ENCODE results near the gene REEP5. TPM values are rescaled to one million over a fixed set of nuclear protein-coding genes. Genes with fewer than 3 reads are reported as not detected.
"Not testable (repeated sequence)": the region's sequence is repeated elsewhere in the genome, so short reads cannot be mapped to it uniquely, and the experiment has no call there.

REEP5 gene
- 25.8 and 28.6 TPM in 2 replicates for total RNA-seq
- long read RNA-seq, transcript REEP5-202 (5 exons, 3,326 nt), result major isoform, 153 of 170 reads
- long read RNA-seq, partial matches to known transcripts, result 6 of 170 reads
- long read RNA-seq, other reads (novel, unspliced or antisense), result 10 of 170 reads

DNA sequence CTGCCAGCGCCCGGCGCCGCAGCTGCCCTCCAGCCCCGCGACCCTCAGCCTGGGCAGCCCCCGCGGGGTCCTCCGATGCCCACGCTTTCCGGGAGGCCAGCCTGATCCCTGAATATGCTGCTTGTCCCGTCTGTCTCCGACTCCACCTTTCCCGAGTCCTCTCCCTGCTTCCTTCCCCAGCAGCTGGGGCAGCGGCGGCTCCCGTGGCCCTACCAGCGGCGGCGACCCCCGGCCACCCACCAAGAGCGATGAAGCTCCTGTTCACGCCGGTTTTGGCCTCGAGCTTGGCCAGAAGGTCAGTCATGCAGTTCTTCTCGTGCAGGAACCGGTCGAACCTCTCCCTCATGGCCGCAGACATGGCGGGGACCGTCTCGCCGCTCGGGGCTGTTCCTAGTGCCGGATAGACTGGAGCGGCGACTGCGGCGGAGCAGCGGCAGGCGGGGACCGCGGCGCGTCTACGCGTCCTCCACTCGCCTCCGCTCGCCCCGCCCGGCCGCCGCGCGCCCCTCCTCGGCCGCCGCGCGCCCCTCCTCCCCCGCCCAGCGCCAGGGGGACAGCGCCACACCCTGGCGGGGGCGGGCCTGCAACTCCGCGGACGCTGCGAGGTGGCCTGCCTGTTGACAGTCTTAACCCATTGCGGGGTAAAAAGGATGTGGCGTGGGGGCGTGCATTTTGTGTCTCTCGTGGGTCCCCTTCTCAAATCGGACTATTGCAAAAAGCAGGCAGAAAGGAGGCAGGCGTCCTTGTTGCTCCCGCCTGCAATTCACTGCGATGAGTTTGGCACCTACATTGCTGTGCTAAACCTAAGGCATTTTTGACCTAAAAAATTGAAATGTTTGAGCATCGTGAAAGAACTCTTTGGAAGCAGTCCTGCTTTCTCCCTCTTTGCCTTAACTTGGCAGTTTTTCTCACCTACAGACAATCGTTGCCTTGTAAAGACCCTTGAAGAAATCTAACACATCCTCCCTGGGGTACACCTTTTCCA is at the start of gene REEP5:
Gene REEP5, minus strand, starts transcription at position 395 of the 985 bp plus-strand sequence. Its CDS starts 37 bp downstream, at position 358.
- H3K9me3 Mint-ChIP-seq, result no peaks in the 10 kb centered on the region

DNA sequence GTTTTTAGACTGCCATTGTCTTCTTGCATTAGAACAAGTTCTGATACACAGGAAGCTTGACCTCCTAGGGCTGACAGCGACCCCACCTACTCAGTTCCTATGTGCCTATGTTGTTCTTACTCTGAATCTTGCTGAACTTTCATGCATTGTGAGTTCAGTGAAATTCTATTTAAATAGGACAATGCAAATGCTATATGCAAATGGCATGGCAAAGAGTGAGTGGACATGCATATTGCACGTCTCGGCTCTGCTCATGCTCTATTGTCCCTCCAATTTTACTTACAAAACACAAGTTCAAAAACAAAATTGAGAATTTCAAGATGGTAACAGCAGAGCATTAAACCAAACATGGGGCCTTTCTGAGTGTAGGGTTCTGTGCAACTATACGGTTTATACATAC is 49.2 kb upstream of the REEP5 start:
- Mint-ChIP-seq H3K27me3 (ENCODE audit: low read depth) (no peaks in the 10 kb centered on the region), H3K9me3 (no peaks in the 10 kb centered on the region), H3K27ac (ENCODE audit: unreplicated experiment) (no peak overlapping the region), H3K4me3 (no peak overlapping the region), H3K4me1 (peaks cover 24% of the 10 kb centered on the region), H3K36me3 (ENCODE audit: low read depth) (no peaks in the 10 kb centered on the region)
- DNase-seq (ENCODE audit: low read depth, low spot score), result no peak
- TF ChIP-seq, protein P1, sequence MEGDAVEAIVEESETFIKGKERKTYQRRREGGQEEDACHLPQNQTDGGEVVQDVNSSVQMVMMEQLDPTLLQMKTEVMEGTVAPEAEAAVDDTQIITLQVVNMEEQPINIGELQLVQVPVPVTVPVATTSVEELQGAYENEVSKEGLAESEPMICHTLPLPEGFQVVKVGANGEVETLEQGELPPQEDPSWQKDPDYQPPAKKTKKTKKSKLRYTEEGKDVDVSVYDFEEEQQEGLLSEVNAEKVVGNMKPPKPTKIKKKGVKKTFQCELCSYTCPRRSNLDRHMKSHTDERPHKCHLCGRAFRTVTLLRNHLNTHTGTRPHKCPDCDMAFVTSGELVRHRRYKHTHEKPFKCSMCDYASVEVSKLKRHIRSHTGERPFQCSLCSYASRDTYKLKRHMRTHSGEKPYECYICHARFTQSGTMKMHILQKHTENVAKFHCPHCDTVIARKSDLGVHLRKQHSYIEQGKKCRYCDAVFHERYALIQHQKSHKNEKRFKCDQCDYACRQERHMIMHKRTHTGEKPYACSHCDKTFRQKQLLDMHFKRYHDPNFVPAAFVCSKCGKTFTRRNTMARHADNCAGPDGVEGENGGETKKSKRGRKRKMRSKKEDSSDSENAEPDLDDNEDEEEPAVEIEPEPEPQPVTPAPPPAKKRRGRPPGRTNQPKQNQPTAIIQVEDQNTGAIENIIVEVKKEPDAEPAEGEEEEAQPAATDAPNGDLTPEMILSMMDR (conservative IDR thresholded peaks at IDR 0.05), result no peak

More for the DNA sequence above, at the start of gene REEP5:
- peaks cover 9% of the 10 kb centered on the region for H3K27me3 Mint-ChIP-seq (ENCODE audit: low read depth)
- peaks cover 22% of the 10 kb centered on the region for H3K4me1 Mint-ChIP-seq
- DNase-seq (ENCODE audit: low read depth, low spot score), result peak; percentile 75
- H3K36me3 Mint-ChIP-seq (ENCODE audit: low read depth), result peaks cover 11% of the 10 kb centered on the region
- peak within 1 kb of the TSS; percentile 96 for H3K27ac Mint-ChIP-seq (ENCODE audit: unreplicated experiment)
- H3K4me3 Mint-ChIP-seq, result peak within 1 kb of the TSS; percentile 98
- TF ChIP-seq, protein P1 (conservative IDR thresholded peaks at IDR 0.05), result peak; percentile 78

DNA sequence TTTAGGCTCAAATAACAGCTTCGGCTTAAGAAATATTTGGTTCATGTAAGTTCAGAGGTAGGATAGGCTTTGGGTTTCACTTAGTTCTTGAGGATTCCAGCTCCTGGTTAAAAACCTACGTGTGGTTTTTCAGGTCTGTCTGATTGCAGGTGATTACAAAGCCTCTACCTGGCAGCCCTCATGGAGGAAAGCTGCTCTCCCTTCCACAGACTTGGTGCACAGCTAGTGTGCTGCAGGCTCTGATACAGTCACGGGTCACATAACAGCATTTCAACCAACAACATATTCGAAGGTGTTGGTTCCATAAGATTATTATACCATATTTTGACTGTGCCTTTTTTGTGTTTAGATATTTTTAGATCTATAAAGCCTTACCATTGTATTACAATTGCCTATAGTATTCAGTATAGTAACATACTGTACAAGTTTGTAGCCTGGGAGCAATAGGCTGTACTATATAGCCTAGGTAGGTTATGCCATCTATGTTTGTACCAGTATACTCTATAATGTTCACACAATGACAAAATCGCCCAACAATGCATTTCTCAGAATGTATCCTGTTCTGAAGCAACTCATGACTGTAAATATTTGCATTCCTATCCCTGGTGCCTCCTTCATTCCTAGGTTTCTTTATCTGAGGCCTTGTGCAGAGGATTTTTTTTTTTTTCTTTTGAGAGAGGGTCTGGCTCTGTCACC is 46.5 kb upstream of the REEP5 start:
- H3K4me3 Mint-ChIP-seq, result no peak overlapping the region
- peaks cover 13% of the 10 kb centered on the region for H3K4me1 Mint-ChIP-seq
- DNase-seq (ENCODE audit: low read depth, low spot score), result no peak
- no peaks in the 10 kb centered on the region for H3K9me3 Mint-ChIP-seq
- H3K36me3 Mint-ChIP-seq (ENCODE audit: low read depth), result no peaks in the 10 kb centered on the region
- H3K27ac Mint-ChIP-seq (ENCODE audit: unreplicated experiment), result no peak overlapping the region
- H3K27me3 Mint-ChIP-seq (ENCODE audit: low read depth), result no peaks in the 10 kb centered on the region
- TF ChIP-seq, protein P1 (conservative IDR thresholded peaks at IDR 0.05), result no peak

DNA sequence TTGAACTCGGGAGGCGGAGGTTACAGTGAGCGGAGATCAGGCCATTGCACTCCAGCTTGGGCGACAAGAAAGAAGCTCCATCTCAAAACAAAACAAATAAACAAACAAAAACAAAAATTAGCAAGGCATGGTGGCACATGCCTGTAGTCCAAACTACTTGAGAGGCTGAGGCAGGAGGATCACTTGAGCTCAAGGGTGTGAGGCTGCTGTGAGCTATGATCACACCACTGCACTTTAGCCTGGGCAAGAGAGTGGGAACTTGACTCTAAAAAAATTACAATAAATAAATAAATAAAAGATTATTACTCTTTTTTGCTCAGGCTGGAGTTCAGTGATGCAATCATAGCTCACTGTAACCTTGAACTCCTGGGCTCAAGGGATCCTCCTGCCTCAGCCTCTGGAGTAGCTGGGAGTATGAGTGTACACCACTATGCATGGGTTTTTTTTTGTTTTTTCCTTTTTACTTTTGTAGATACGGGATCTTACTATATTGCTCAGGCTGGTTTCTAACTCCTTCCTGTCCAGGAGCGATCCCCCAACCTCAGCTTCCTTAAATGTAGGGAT is 45.6 kb upstream of the REEP5 start:
- H3K36me3 Mint-ChIP-seq (ENCODE audit: low read depth), result no peaks in the 10 kb centered on the region
- peaks cover 13% of the 10 kb centered on the region for H3K4me1 Mint-ChIP-seq
- no peak for DNase-seq (ENCODE audit: low read depth, low spot score)
- TF ChIP-seq, protein P1 (conservative IDR thresholded peaks at IDR 0.05), result no peak
- no peak overlapping the region for H3K4me3 Mint-ChIP-seq
- no peaks in the 10 kb centered on the region for H3K27me3 Mint-ChIP-seq (ENCODE audit: low read depth)
- no peak overlapping the region for H3K27ac Mint-ChIP-seq (ENCODE audit: unreplicated experiment)
- H3K9me3 Mint-ChIP-seq, result no peaks in the 10 kb centered on the region

DNA sequence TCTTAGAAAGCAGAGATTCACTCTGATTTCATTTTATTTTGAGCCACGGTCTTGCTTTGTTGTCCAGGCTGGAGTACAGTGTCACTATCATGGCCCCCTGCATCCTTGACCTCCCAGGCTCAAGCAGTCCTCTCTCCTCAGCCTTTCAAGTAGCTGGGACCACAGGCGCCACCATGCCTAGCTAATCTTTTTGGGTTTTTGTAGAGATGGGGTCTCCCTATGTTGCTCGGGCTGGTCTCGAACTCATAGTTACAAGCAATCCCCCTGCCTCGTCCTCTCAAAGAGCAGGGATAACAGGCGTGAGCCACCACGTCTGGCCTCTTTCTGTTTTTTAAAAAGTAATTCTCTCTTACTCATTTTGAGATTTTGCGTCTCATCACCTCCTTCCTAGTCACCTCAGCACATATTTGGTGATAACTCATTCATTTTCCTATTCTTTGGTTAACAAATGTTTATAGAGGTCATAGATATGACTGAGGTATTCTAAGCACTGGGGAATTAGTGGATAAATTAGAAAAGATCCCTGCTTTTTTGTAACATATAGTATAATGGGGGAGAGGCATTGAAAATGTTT is 43.8 kb upstream of the REEP5 start:
- Mint-ChIP-seq H3K4me3 (no peak overlapping the region), H3K27ac (ENCODE audit: unreplicated experiment) (no peak overlapping the region), H3K9me3 (no peaks in the 10 kb centered on the region), H3K27me3 (ENCODE audit: low read depth) (no peaks in the 10 kb centered on the region), H3K4me1 (peaks cover 16% of the 10 kb centered on the region), H3K36me3 (ENCODE audit: low read depth) (no peaks in the 10 kb centered on the region)
- DNase-seq (ENCODE audit: low read depth, low spot score), result no peak
- TF ChIP-seq, protein P1 (conservative IDR thresholded peaks at IDR 0.05), result no peak

DNA sequence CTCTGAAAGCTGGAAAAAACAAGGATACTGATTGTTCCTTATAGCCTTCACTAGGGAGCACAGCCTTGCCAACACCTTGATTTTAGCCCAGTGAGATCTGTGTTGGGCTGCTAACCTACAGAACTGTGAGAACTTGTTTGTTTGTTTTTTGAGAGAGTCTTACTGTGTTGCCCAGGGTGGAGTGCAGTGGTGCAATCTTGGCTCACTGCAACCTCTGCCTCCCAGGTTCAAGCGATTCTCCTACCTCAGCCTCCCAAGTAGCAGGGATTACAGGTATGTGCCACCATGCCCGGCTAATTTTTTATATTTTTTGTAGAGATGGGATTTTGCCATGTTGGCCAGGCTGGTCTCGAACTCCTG is 41.3 kb upstream of the REEP5 start:
- not testable (repeated sequence) for H3K4me3 Mint-ChIP-seq; DNase-seq (ENCODE audit: low read depth, low spot score); H3K27ac Mint-ChIP-seq (ENCODE audit: unreplicated experiment); H3K36me3 Mint-ChIP-seq (ENCODE audit: low read depth); H3K9me3 Mint-ChIP-seq; H3K27me3 Mint-ChIP-seq (ENCODE audit: low read depth)
- H3K4me1 Mint-ChIP-seq, result peaks cover 13% of the 10 kb centered on the region

Measured in neural crest cell (in vitro differentiated cells).